A549 (cell line): ENCODE data around the gene DNAJC24. TPM values are rescaled to one million over a fixed set of nuclear protein-coding genes. Genes with fewer than 3 reads are reported as not detected.
A peak's percentile ranks its signal among the peaks of the same experiment; 100 is the strongest.

Experiments used
- ATAC-seq, 2 experiments: fragments of 200-7000 bp in 1 of 2; fragments of >200 bp in 1 of 2; cut with Nextera tagmentation in 1 of 2; cut with Tn5 transposase in 1 of 2; 3 replicates each; pipeline versions ENCODE4 v1.8.0 to v1.9.1; 2018 to 2020; ENCODE audit warnings: mild to moderate bottlenecking in 1 of 2, moderate library complexity in 1 of 2
- CTCF ChIA-PET: fragments of 300-600 bp; sonication (Branson Sonifier 250); formaldehyde crosslinking; extraction: SDS; loops from one replicate; lab custom pipeline; 2021; ENCODE audit warnings: antibody characterized with exemption, inconsistent platforms; lab: Yijun Ruan, JAX
- POLR2A ChIA-PET: fragments of 350-600 bp; formaldehyde crosslinking; extraction: SDS; loops from one replicate; lab custom pipeline; 2021; ENCODE audit warnings: antibody characterized with exemption, inconsistent platforms; lab: Yijun Ruan, JAX
- DNase-seq, 2 experiments: peaks; one replicate each; pipeline versions ENCODE4 v3.0.0 to v3.0.0-alpha.2; 2011 to 2016; ENCODE audit warnings: low read depth in 1 of 2, low spot score in 1 of 2
- FAIRE-seq: peaks from 2 replicates; lab custom pipeline; 2011; peaks lifted over from hg19 to GRCh38; lab: Jason Lieb, UNC
- H3K27ac ChIP-seq, 2 experiments: fragments of >200 bp; sonication (Bioruptor Twin); formaldehyde crosslinking; 3 replicates each; pipeline ENCODE4 v1.5.1; 2016 to 2017
- H3K4me1 ChIP-seq: fragments of >200 bp; sonication (Bioruptor Twin); formaldehyde crosslinking; 3 replicates; pipeline ENCODE4 v1.6.1; 2016
- H3K4me2 ChIP-seq: fragments of >200 bp; sonication (Bioruptor Twin); formaldehyde crosslinking; 3 replicates; pipeline ENCODE4 v1.6.1; 2016
- H3K4me3 ChIP-seq: fragments of >200 bp; sonication (Bioruptor Twin); formaldehyde crosslinking; 3 replicates; pipeline ENCODE4 v1.5.1; 2016
- H3K9me3 ChIP-seq: fragments of >200 bp; sonication (Bioruptor Twin); formaldehyde crosslinking; 3 replicates; pipeline ENCODE4 v1.6.1; 2016
- BCL3 ChIP-seq: fragments of >200 bp; sonication (Bioruptor Twin); formaldehyde crosslinking; IDR thresholded peaks from 3 replicates; pipeline ENCODE4 v1.6.1; 2016
- CBX8 ChIP-seq: fragments of 200-600 bp; sonication (generic); IDR thresholded peaks from 2 replicates; pipeline ENCODE4 v1.6.1; 2016
- CHD4 ChIP-seq: fragments of 200-600 bp; sonication (generic); IDR thresholded peaks from 2 replicates; pipeline ENCODE4 v1.6.1; 2016; ENCODE audit warnings: antibody characterized with exemption, mild to moderate bottlenecking, borderline replicate concordance
- EHMT2 ChIP-seq: fragments of 200-600 bp; sonication (generic); IDR thresholded peaks from 2 replicates; pipeline ENCODE4 v1.6.1; 2016; ENCODE audit warnings: antibody characterized with exemption, low read depth, mild to moderate bottlenecking, moderate library complexity
- ELK1 ChIP-seq: fragments of 150-350 bp; IDR thresholded peaks from 2 replicates; pipeline ENCODE4 v1.6.1; 2014; ENCODE audit warnings: low read depth, mild to moderate bottlenecking, low read length
- EP300 ChIP-seq, 2 experiments: fragments of >200 bp; sonication (Bioruptor Twin); formaldehyde crosslinking; IDR thresholded peaks; 2 replicates in 1 of 2; 3 replicates in 1 of 2; pipeline ENCODE4 v1.6.1; 2016 to 2017
- FOSL2 ChIP-seq, 2 experiments: fragments of 450-650 bp in 1 of 2; fragments of >200 bp in 1 of 2; sonication (Bioruptor Twin) in 1 of 2; formaldehyde crosslinking; IDR thresholded peaks; 2 replicates each; pipeline versions ENCODE4 v1.5.0 to v1.6.1; 2016 to 2020; ENCODE audit warnings: mild to moderate bottlenecking in 1 of 2, moderate library complexity in 1 of 2
- FOXS1 ChIP-seq: fragments of 250-450 bp; sonication (Bioruptor Pico); IDR thresholded peaks from 2 replicates; pipeline ENCODE4 v1.5.0; 2020; ENCODE audit warnings: mild to moderate bottlenecking, moderate library complexity
- GATA3 ChIP-seq: IDR thresholded peaks from 2 replicates; pipeline ENCODE4 v1.6.1; 2012; ENCODE audit warnings: borderline replicate concordance
- HES2 ChIP-seq: fragments of >200 bp; sonication (Bioruptor Twin); formaldehyde crosslinking; IDR thresholded peaks from 2 replicates; pipeline ENCODE4 v1.6.1; 2016
- MAX ChIP-seq: IDR thresholded peaks from 2 replicates; pipeline ENCODE4 v1.6.1; 2012
- MAZ ChIP-seq: fragments of 150-350 bp; IDR thresholded peaks from 2 replicates; pipeline ENCODE4 v1.6.1; 2014; ENCODE audit warnings: antibody characterized with exemption, low read depth, low read length, borderline replicate concordance
- NFE2L2 ChIP-seq: fragments of 150-350 bp; conservative IDR thresholded peaks from 2 replicates; pipeline ENCODE4 v1.6.1; 2014; ENCODE audit warnings: low read length
- POLR2A ChIP-seq: IDR thresholded peaks from 2 replicates; pipeline ENCODE4 v1.6.1; 2012; ENCODE audit warnings: mild to moderate bottlenecking, low read length
- RCOR1 ChIP-seq: fragments of 150-350 bp; IDR thresholded peaks from 2 replicates; pipeline ENCODE4 v1.6.1; 2014; ENCODE audit warnings: antibody characterized with exemption, low read length, low read depth
- REST ChIP-seq: fragments of 200-600 bp; sonication (generic); IDR thresholded peaks from 2 replicates; pipeline ENCODE4 v1.6.1; 2016; ENCODE audit warnings: antibody characterized with exemption, mild to moderate bottlenecking, moderate library complexity
- TFCP2L1 ChIP-seq: fragments of 250-450 bp; sonication (Bioruptor Pico); IDR thresholded peaks from 2 replicates; pipeline ENCODE4 v1.5.0; 2021; ENCODE audit warnings: mild to moderate bottlenecking
- USF2 ChIP-seq: fragments of 450-650 bp; IDR thresholded peaks from 2 replicates; pipeline ENCODE4 v1.6.1; 2014; ENCODE audit warnings: antibody characterized with exemption
- WGBS: methylation state at CpG from one replicate; pipeline ENCODE4 v1.1.6; 2017; ENCODE audit errors: missing lambda C conversion rate; 5-methylcytosine and 5-hydroxymethylcytosine counted together
- polyA plus RNA-seq, 4 experiments: library from polyadenylated mRNA; depleted of rRNA in 3 of 4; stranded (reverse); fragments of >200 nt; fragmentation: RNase III in 1 of 4; extraction: RNeasy Plus Mini Kit Qiagen cat#74134 plus additional on column Dnase treatment in 1 of 4; gene quantifications; 2 replicates in 3 of 4; 3 replicates in 1 of 4; pipeline ENCODE4 v1.2.3, GENCODE V29; 2011 to 2017

DNAJC24 gene
- polyA plus RNA-seq, 2 of the 4 experiments (the other 2 are of a cell fraction), result 18.4 to 31.8 TPM

GRCh38 chr11:31325160-31325559, 44.5 kb upstream of the DNAJC24 start:
- POLR2A ChIA-PET, result no interaction called here
- no peak overlapping the region for H3K4me2 ChIP-seq
- H3K9me3 ChIP-seq, result no peaks in the 10 kb centered on the region
- TF ChIP-seq USF2 (peak; percentile 32; the same call in 1 of the 2 replicates), HES2 (no peak), FOSL2 (IDR thresholded peaks at IDR 0.05) (no peak), FOSL2 (CRISPR knock-in tag; IDR thresholded peaks at IDR 0.05) (peak; percentile 62; the same call in 1 of the 2 replicates)
- TF ChIP-seq, all 56 proteins: peak for 2
- peak in 1 of 2 experiments; percentile 47; a peak in 1 of 6 replicates for ATAC-seq
- peak in 1 of 2 experiments; percentile 9 for DNase-seq
- no peak for FAIRE-seq
- no peaks in the 10 kb centered on the region for H3K4me1 ChIP-seq
- H3K4me3 ChIP-seq, result no peak overlapping the region
- no peak overlapping the region for H3K27ac ChIP-seq
- CTCF ChIA-PET, result no interaction called here

GRCh38 chr11:31326470-31327148, 43.1 kb upstream of the DNAJC24 start:
- ATAC-seq (no peak), FAIRE-seq (no peak), DNase-seq (no peak)
- Histone ChIP-seq H3K4me1 (no peaks in the 10 kb centered on the region), H3K27ac (no peak overlapping the region), H3K4me3 (no peak overlapping the region), H3K9me3 (no peaks in the 10 kb centered on the region), H3K4me2 (0 out of 3 replicates have a peak overlapping the region, but pooled peaks have one; percentile 8)
- TF ChIP-seq USF2 (no peak), FOXS1 (no peak), REST (no peak), GATA3 (no peak), ELK1 (no peak), MAX (no peak), FOSL2 (IDR thresholded peaks at IDR 0.05) (no peak), FOSL2 (CRISPR knock-in tag; IDR thresholded peaks at IDR 0.05) (no peak), BCL3 (no peak), CBX8 (no peak), EHMT2 (no peak), POLR2A (no peak), CHD4 (no peak), RCOR1 (no peak), NFE2L2 (no peak), TFCP2L1 (CRISPR knock-in tag) (no peak), MAZ (no peak), EP300 (IDR thresholded peaks at IDR 0.05) (no peak)
- WGBS, result 40% methylated on average over 2 of the region's 2 CpGs
- ChIA-PET CTCF (no interaction called here), POLR2A (no interaction called here)
